H9 (cell line): ENCODE measurements around the gene TDRD7. TPM values are rescaled to one million over a fixed set of nuclear protein-coding genes. Genes with fewer than 3 reads are reported as not detected.

ENCODE experiments used
- DNase-seq: peaks from one replicate; pipeline ENCODE4 v3.0.0-alpha.2; 2017
- H2AFZ ChIP-seq: one replicate; pipeline ENCODE4 v1.6.1; 2013; ENCODE audit warnings: mild to moderate bottlenecking, low read length, control low read depth, moderate library complexity
- H2AK5ac ChIP-seq: 2 replicates; pipeline ENCODE4 v1.6.1; 2013; ENCODE audit warnings: low read length, control low read depth, mixed read lengths; ENCODE audit not compliant: insufficient read length
- H2BK120ac ChIP-seq: one replicate; pipeline ENCODE4 v1.6.1; 2013; ENCODE audit warnings: low read depth, mild to moderate bottlenecking, low read length, control low read depth, inconsistent platforms; ENCODE audit not compliant: poor library complexity, severe bottlenecking
- H2BK12ac ChIP-seq: 2 replicates; pipeline ENCODE4 v1.6.1; 2013; ENCODE audit warnings: low read length, control low read depth, mixed read lengths, low read depth; ENCODE audit not compliant: insufficient read length
- H2BK15ac ChIP-seq: 2 replicates; pipeline ENCODE4 v1.6.1; 2013; ENCODE audit warnings: low read depth, low read length, control low read depth
- H2BK20ac ChIP-seq: one replicate; pipeline ENCODE4 v1.6.1; 2013; ENCODE audit warnings: low read depth, mild to moderate bottlenecking, low read length, control low read depth, inconsistent platforms; ENCODE audit not compliant: poor library complexity, severe bottlenecking
- H2BK5ac ChIP-seq: 2 replicates; pipeline ENCODE4 v1.6.1; 2013; ENCODE audit warnings: low read length, control low read depth, mixed read lengths; ENCODE audit not compliant: insufficient read length
- H3K14ac ChIP-seq: 2 replicates; pipeline ENCODE4 v1.6.1; 2013; ENCODE audit warnings: low read length, control low read depth; ENCODE audit not compliant: insufficient read depth
- H3K18ac ChIP-seq: 2 replicates; pipeline ENCODE4 v1.6.1; 2013; ENCODE audit warnings: low read depth, mild to moderate bottlenecking, mixed read lengths, low read length, control low read depth; ENCODE audit not compliant: insufficient read length
- H3K23ac ChIP-seq: 2 replicates; pipeline ENCODE4 v1.6.1; 2013; ENCODE audit warnings: low read length, control low read depth, mixed read lengths, low read depth; ENCODE audit not compliant: insufficient read length
- H3K23me2 ChIP-seq: 2 replicates; pipeline ENCODE4 v1.6.1; 2013; ENCODE audit warnings: low read depth, mild to moderate bottlenecking, mixed read lengths, low read length, control low read depth; ENCODE audit not compliant: insufficient read length, poor library complexity, severe bottlenecking
- H3K27ac ChIP-seq: 2 replicates; pipeline ENCODE4 v1.5.1; 2013; ENCODE audit warnings: low read length, control low read depth, mixed read lengths, low read depth; ENCODE audit not compliant: insufficient read length
- H3K27me3 ChIP-seq: 2 replicates; pipeline ENCODE4 v1.6.1; 2013; ENCODE audit warnings: low read length, control low read depth, inconsistent platforms; ENCODE audit not compliant: insufficient read depth
- H3K4ac ChIP-seq: 2 replicates; pipeline ENCODE4 v1.6.1; 2013; ENCODE audit warnings: low read depth, mild to moderate bottlenecking, control low read depth, inconsistent platforms, low read length, moderate library complexity
- H3K4me1 ChIP-seq: 2 replicates; pipeline ENCODE4 v1.6.1; 2013; ENCODE audit warnings: low read length, control low read depth, inconsistent platforms; ENCODE audit not compliant: insufficient read depth
- H3K4me2 ChIP-seq: 2 replicates; pipeline ENCODE4 v1.6.1; 2013; ENCODE audit warnings: low read length, control low read depth, mixed read lengths; ENCODE audit not compliant: insufficient read length, insufficient read depth
- H3K56ac ChIP-seq: 2 replicates; pipeline ENCODE4 v1.6.1; 2013; ENCODE audit warnings: low read depth, mild to moderate bottlenecking, mixed read lengths, low read length, control low read depth; ENCODE audit not compliant: insufficient read length
- H3K79me1 ChIP-seq: 2 replicates; pipeline ENCODE4 v1.6.1; 2013; ENCODE audit warnings: low read depth, mild to moderate bottlenecking, moderate library complexity, low read length, control low read depth, inconsistent platforms; ENCODE audit not compliant: insufficient read depth, poor library complexity, severe bottlenecking
- H3K79me2 ChIP-seq: 2 replicates; pipeline ENCODE4 v1.6.1; 2013; ENCODE audit warnings: low read length, control low read depth, inconsistent platforms; ENCODE audit not compliant: insufficient read depth
- H3K9ac ChIP-seq: 2 replicates; pipeline ENCODE4 v1.6.1; 2013; ENCODE audit warnings: low read length, control low read depth, mixed read lengths; ENCODE audit not compliant: insufficient read length; ENCODE audit errors: extremely low read depth
- H3K9me3 ChIP-seq: one replicate; pipeline ENCODE4 v1.6.1; 2013; ENCODE audit warnings: low read depth, low read length, inconsistent platforms; ENCODE audit not compliant: control insufficient read depth
- H3T11ph ChIP-seq: one replicate; pipeline ENCODE4 v1.6.1; 2013; ENCODE audit warnings: mild to moderate bottlenecking, low read length, control low read depth, inconsistent platforms
- H4K20me1 ChIP-seq: one replicate; pipeline ENCODE4 v1.6.1; 2013; ENCODE audit not compliant: control insufficient read depth, insufficient read length, insufficient read depth
- H4K5ac ChIP-seq: 2 replicates; pipeline ENCODE4 v1.6.1; 2013; ENCODE audit warnings: low read depth, mild to moderate bottlenecking, mixed read lengths, low read length, control low read depth; ENCODE audit not compliant: insufficient read length
- H4K8ac ChIP-seq: replicated peaks from 2 replicates; pipeline ENCODE4 v1.6.1; 2013; ENCODE audit warnings: low read length, control low read depth, mixed read lengths, low read depth; ENCODE audit not compliant: insufficient read length
- H4K91ac ChIP-seq: 2 replicates; pipeline ENCODE4 v1.6.1; 2013; ENCODE audit warnings: low read depth, mild to moderate bottlenecking, moderate library complexity, mixed read lengths, low read length, control low read depth; ENCODE audit not compliant: insufficient read length
- H3K27ac Mint-ChIP-seq, 3 experiments: 2 replicates in 2 of 3; 3 replicates in 1 of 3; pipeline ENCODE4 v1.8.0; 2020 to 2021; ENCODE audit warnings: mixed read lengths in 3 of 3, mild to moderate bottlenecking in 1 of 3, moderate library complexity in 1 of 3
- H3K27me3 Mint-ChIP-seq: 2 replicates; pipeline ENCODE4 v1.8.0; 2021; ENCODE audit warnings: low read depth, mild to moderate bottlenecking, moderate library complexity, mixed read lengths
- H3K36me3 Mint-ChIP-seq, 3 experiments: 2 replicates in 2 of 3; 3 replicates in 1 of 3; pipeline ENCODE4 v1.8.0; 2020 to 2021; ENCODE audit warnings: low read depth in 3 of 3, mixed read lengths in 3 of 3; ENCODE audit not compliant: insufficient read depth in 1 of 3
- H3K4me1 Mint-ChIP-seq, 2 experiments: 2 replicates each; pipeline ENCODE4 v1.8.0; 2020; ENCODE audit warnings: mixed read lengths in 2 of 2
- H3K4me3 Mint-ChIP-seq, 2 experiments: 2 replicates in 1 of 2; 3 replicates in 1 of 2; pipeline ENCODE4 v1.8.0; 2020 to 2021; ENCODE audit warnings: mild to moderate bottlenecking in 2 of 2, mixed read lengths in 2 of 2, moderate library complexity in 1 of 2
- H3K9me3 Mint-ChIP-seq, 2 experiments: 2 replicates in 1 of 2; 3 replicates in 1 of 2; pipeline ENCODE4 v1.8.0; 2020; ENCODE audit warnings: mild to moderate bottlenecking in 2 of 2, mixed read lengths in 2 of 2, moderate library complexity in 1 of 2
- CTCF ChIP-seq: fragments of 200-600 bp; sonication (generic); conservative IDR thresholded peaks from 3 replicates; pipeline ENCODE4 v1.8.0; 2021; ENCODE audit warnings: antibody characterized with exemption, mild to moderate bottlenecking
- WGBS: extraction: QIAGEN DNeasy Blood & Tissue Kit; methylation state at CpG from one replicate; pipeline ENCODE4 v1.1.7; 2013; ENCODE audit warnings: missing lambda C conversion rate, low lambda C conversion rate, mixed read lengths; ENCODE audit not compliant: insufficient read length; ENCODE audit errors: extremely low coverage; 5-methylcytosine and 5-hydroxymethylcytosine counted together
- total RNA-seq: library from RNA; stranded (reverse); gene quantifications from 2 replicates; pipeline ENCODE4 v1.2.1, GENCODE V29; 2021

TDRD7 gene
- total RNA-seq, 1 experiment from 2014 or later: 5.1 TPM

- peaks cover 2% of the 10 kb centered on the region; the same call in 1 of the 2 replicates for H3K27me3 Mint-ChIP-seq
- no peak for TF ChIP-seq CTCF
- H3K4me1 Mint-ChIP-seq: no peaks in the 10 kb centered on the region; a peak in 1 of 4 replicates
Observed at GRCh38 chr9:97508852-97509251, 97.0 kb downstream of the TDRD7 start.

More at GRCh38 chr9:97508852-97509251, 97.0 kb downstream of the TDRD7 start:
- DNase-seq: no peak
- Histone ChIP-seq H3K56ac (no peak overlapping the region), H3K4ac (no peak overlapping the region), H2AFZ (no peak overlapping the region), H3K14ac (no peak overlapping the region), H3K9ac (no peak overlapping the region), H3K79me1 (no peaks in the 10 kb centered on the region), H3K23me2 (no peaks in the 10 kb centered on the region), H4K5ac (no peak overlapping the region), H2BK120ac (no peak overlapping the region), H2BK12ac (no peak overlapping the region), H3T11ph (no peak overlapping the region), H3K4me2 (no peak overlapping the region), H3K27ac (no peak overlapping the region), H3K9me3 (no peaks in the 10 kb centered on the region), H4K20me1 (no peaks in the 10 kb centered on the region), H2BK15ac (no peak overlapping the region), H3K4me1 (no peaks in the 10 kb centered on the region), H2BK20ac (no peak overlapping the region), H3K18ac (no peak overlapping the region), H4K8ac (no peak overlapping the region), H2BK5ac (no peak overlapping the region), H2AK5ac (no peak overlapping the region), H3K27me3 (peaks cover 11% of the 10 kb centered on the region; the same call in 1 of the 2 replicates), H3K79me2 (no peaks in the 10 kb centered on the region), H3K23ac (no peak overlapping the region), H4K91ac (no peak overlapping the region)
- Mint-ChIP-seq H3K36me3 (no peaks in the 10 kb centered on the region), H3K9me3 (no peaks in the 10 kb centered on the region), H3K27ac (no peak overlapping the region), H3K4me3 (no peak overlapping the region)
- WGBS: no CpG with 5 or more reads among the region's 4 CpGs
